ENCODE data around the gene C20orf202.

The C20orf202 gene

DNA sequence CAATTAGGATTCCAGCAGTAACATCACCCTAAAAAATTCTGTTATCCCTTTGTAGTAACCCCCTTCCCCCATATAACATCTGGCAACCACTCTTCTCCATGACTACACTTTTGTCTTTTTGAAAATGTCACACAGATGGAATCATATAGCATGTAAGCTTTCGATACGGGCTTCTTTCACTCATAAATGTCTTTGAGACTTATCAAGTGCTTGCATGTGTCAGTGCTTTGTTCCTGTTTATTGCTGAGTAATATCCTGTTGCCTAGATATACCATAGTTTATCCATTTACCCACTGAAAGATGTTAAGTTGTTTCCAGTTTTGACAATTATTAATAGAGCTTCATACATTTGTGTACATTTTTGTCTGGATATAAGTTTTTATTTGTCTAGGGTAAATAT lies 52.4 kb downstream of the C20orf202 start:
- Histone ChIP-seq H3K9ac (ENCODE audit: low read length) (no peak overlapping the region), H3F3A (ENCODE audit: insufficient read depth, low read length) (no peaks in the 10 kb centered on the region), H3K4me3 (ENCODE audit: low read depth, low read length, poor library complexity, severe bottlenecking) (no peak overlapping the region), H3K9me3 (ENCODE audit: low read length) (no peaks in the 10 kb centered on the region), H3K36me3 (ENCODE audit: insufficient read depth, low read length) (no peaks in the 10 kb centered on the region), H3K27ac (ENCODE audit: low read depth, low read length, poor library complexity, severe bottlenecking) (no peak overlapping the region), H2AFZ (ENCODE audit: low read length) (no peak overlapping the region), H3K4me2 (ENCODE audit: low read length) (no peak overlapping the region), H3K4me1 (ENCODE audit: insufficient read depth, low read length, severe bottlenecking) (no peaks in the 10 kb centered on the region), H3K79me2 (ENCODE audit: insufficient read depth, low read length) (no peaks in the 10 kb centered on the region), H3K27me3 (ENCODE audit: insufficient read depth, low read length) (no peaks in the 10 kb centered on the region), H3K9me2 (ENCODE audit: low read depth, low read length) (no peaks in the 10 kb centered on the region), H4K20me1 (ENCODE audit: insufficient read depth, low read length) (no peaks in the 10 kb centered on the region)
- TF ChIP-seq, protein P1, sequence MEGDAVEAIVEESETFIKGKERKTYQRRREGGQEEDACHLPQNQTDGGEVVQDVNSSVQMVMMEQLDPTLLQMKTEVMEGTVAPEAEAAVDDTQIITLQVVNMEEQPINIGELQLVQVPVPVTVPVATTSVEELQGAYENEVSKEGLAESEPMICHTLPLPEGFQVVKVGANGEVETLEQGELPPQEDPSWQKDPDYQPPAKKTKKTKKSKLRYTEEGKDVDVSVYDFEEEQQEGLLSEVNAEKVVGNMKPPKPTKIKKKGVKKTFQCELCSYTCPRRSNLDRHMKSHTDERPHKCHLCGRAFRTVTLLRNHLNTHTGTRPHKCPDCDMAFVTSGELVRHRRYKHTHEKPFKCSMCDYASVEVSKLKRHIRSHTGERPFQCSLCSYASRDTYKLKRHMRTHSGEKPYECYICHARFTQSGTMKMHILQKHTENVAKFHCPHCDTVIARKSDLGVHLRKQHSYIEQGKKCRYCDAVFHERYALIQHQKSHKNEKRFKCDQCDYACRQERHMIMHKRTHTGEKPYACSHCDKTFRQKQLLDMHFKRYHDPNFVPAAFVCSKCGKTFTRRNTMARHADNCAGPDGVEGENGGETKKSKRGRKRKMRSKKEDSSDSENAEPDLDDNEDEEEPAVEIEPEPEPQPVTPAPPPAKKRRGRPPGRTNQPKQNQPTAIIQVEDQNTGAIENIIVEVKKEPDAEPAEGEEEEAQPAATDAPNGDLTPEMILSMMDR (IDR thresholded peaks at IDR 0.05; ENCODE audit: low read length), result no peak
- no peak for TF ChIP-seq EZH2 (IDR thresholded peaks at IDR 0.05; ENCODE audit: borderline replicate concordance, low read length)
